ENCODE data around the gene ACP5. TPM values are rescaled to one million over a fixed set of nuclear protein-coding genes. Genes with fewer than 3 reads are reported as not detected.
"Not testable (repeated sequence)": the region's sequence is repeated elsewhere in the genome, so short reads cannot be mapped to it uniquely, and the experiment has no call there.

Gene ACP5
- total and polyA plus RNA-seq, 2 donors from 2014 or later, result 13.8 to 93.3 TPM

DNA sequence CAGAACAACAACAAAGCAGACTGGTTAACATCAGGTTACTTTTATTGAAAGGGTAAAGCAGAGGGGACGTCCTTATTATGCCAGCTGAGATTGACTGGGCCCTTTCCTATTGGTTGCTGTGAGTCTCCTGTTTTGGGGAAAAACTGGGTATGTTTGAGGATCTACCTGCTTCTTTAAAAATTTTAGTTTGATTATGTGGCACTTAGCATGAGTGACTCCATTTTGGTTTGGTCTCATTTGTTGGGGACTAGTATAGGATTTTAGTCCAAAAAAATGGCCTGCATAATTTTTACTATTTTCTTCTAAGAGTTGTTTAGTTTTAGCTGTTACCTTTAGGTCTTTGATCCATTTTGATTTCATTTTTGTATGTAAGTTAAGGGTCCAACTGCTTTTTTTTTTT, 34.3 kb upstream of the ACP5 start:
- no peak for FAIRE-seq
- peaks cover 2 to 9% (median 6%) of the 10 kb centered on the region in 3 donors for H3K36me3 ChIP-seq (ENCODE audit: control insufficient read depth in 2 of 3, insufficient read depth in 3 of 3, low read length in 3 of 3)

DNA sequence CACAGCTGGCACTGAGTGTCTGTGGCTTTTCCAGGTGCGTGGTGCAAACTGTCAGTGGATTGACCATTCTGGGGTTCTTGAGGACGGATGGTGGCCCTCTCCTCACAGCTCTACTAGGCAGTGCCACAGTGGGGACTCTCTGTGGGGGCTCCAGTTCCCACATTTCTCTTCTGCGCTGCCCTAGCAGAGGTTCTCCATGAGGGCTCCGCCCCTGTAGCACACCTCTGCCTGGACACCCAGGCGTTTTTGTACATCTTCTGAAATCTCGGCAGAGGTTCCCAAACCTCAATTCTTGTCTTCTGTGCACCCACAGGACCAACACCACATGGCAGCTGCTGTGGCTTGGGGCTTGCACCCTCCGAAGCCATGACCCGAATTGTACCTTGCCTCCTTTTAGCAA, 29.0 kb upstream of the ACP5 start:
- FAIRE-seq (no peak), DNase-seq (no peak)
- Histone ChIP-seq H3K4me1 (ENCODE audit: control insufficient read depth in 2 of 3, insufficient read depth in 2 of 3, low read depth in 1 of 3, low read length in 3 of 3) (no peaks in the 10 kb centered on the region), H3K4me3 (ENCODE audit: low read length in 3 of 3) (no peak overlapping the region), H3K27ac (ENCODE audit: low read depth in 2 of 2, low read length in 2 of 2) (no peak overlapping the region), H3K9me3 (ENCODE audit: control insufficient read depth in 2 of 3, insufficient read depth in 1 of 3, low read length in 3 of 3) (no peaks in the 10 kb centered on the region), H3K27me3 (ENCODE audit: control insufficient read depth, insufficient read depth, low read length) (no peaks in the 10 kb centered on the region), H3K36me3 (ENCODE audit: control insufficient read depth in 2 of 3, insufficient read depth in 3 of 3, low read length in 3 of 3) (no peaks in the 10 kb centered on the region), H3K9ac (ENCODE audit: low read length in 3 of 3) (no peak overlapping the region)
- intact Hi-C loops (cut with DNase I), result no loop called here
- TF ChIP-seq, protein P1, sequence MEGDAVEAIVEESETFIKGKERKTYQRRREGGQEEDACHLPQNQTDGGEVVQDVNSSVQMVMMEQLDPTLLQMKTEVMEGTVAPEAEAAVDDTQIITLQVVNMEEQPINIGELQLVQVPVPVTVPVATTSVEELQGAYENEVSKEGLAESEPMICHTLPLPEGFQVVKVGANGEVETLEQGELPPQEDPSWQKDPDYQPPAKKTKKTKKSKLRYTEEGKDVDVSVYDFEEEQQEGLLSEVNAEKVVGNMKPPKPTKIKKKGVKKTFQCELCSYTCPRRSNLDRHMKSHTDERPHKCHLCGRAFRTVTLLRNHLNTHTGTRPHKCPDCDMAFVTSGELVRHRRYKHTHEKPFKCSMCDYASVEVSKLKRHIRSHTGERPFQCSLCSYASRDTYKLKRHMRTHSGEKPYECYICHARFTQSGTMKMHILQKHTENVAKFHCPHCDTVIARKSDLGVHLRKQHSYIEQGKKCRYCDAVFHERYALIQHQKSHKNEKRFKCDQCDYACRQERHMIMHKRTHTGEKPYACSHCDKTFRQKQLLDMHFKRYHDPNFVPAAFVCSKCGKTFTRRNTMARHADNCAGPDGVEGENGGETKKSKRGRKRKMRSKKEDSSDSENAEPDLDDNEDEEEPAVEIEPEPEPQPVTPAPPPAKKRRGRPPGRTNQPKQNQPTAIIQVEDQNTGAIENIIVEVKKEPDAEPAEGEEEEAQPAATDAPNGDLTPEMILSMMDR (IDR thresholded peaks at IDR 0.05; ENCODE audit: borderline replicate concordance, extremely low read depth, insufficient read depth), result no peak

More for the DNA sequence above, 34.3 kb upstream of the ACP5 start:
- TF ChIP-seq, protein P1 (IDR thresholded peaks at IDR 0.05; ENCODE audit: borderline replicate concordance, extremely low read depth, insufficient read depth), result no peak
- Histone ChIP-seq H3K4me3 (ENCODE audit: low read length in 3 of 3) (no peak overlapping the region), H3K9me3 (ENCODE audit: control insufficient read depth in 2 of 3, insufficient read depth in 1 of 3, low read length in 3 of 3) (peaks cover 2 to 4% (median 2%) of the 10 kb centered on the region in 3 donors), H3K27me3 (ENCODE audit: control insufficient read depth, insufficient read depth, low read length) (no peaks in the 10 kb centered on the region), H3K4me1 (ENCODE audit: control insufficient read depth in 2 of 3, insufficient read depth in 2 of 3, low read depth in 1 of 3, low read length in 3 of 3) (no peaks in the 10 kb centered on the region), H3K9ac (ENCODE audit: low read length in 3 of 3) (no peak overlapping the region), H3K27ac (ENCODE audit: low read depth in 2 of 2, low read length in 2 of 2) (no peak overlapping the region)
- intact Hi-C loops (cut with DNase I), result no loop called here
- DNase-seq, result no peak

DNA sequence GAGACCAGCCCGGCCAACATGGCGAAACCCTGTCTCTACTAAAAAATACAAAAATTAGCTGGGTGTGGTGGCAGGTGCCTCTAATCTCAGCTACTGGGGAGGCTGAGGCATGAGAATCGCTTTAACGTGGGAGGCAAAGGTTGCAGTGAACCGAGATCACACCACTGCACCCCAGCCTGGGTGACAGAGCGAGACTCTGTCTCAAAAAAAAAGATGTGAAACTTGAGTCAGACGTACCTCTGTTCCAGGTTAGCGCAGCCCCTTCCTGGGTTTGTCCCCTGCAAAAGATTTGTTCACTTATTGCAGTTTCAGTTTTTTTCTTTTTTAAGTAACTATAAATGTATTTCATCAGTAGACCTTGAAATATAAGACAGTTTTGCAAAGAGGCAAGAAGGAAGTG, 22.3 kb upstream of the ACP5 start:
- not testable (repeated sequence) for FAIRE-seq; H3K4me1 ChIP-seq (ENCODE audit: control insufficient read depth in 2 of 3, insufficient read depth in 2 of 3, low read depth in 1 of 3, low read length in 3 of 3)

DNA sequence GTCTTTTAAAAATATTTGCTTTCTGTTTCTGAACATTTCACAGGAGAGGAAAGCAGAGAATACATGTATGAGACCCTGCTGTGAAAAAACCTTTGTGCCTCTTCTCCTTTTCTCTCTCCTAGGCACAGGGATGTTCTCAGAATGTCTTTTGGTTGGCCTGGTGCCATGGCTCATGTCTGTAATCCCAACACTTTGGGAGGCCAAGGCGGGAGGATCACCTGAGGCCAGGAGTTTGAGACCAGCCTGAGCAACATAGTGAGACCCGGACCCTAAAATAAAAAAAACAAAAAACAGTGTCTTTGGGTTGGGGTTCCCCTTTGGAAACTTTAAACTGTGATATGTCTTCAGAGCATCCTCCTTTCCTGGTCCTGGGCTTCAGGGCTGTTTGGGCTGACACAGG, 21.3 kb upstream of the ACP5 start:
- FAIRE-seq (no peak), DNase-seq (no peak)
- Histone ChIP-seq H3K9me3 (ENCODE audit: control insufficient read depth in 2 of 3, insufficient read depth in 1 of 3, low read length in 3 of 3) (no peaks in the 10 kb centered on the region), H3K4me3 (ENCODE audit: low read length in 3 of 3) (peak overlapping the region in 2 of 3 donors; percentile 81 to 96), H3K27me3 (ENCODE audit: control insufficient read depth, insufficient read depth, low read length) (no peaks in the 10 kb centered on the region), H3K27ac (ENCODE audit: low read depth in 2 of 2, low read length in 2 of 2) (no peak overlapping the region), H3K36me3 (ENCODE audit: control insufficient read depth in 2 of 3, insufficient read depth in 3 of 3, low read length in 3 of 3) (peaks cover 0 to 2% (median 0%) of the 10 kb centered on the region in 3 donors), H3K4me1 (ENCODE audit: control insufficient read depth in 2 of 3, insufficient read depth in 2 of 3, low read depth in 1 of 3, low read length in 3 of 3) (no peaks in the 10 kb centered on the region), H3K9ac (ENCODE audit: low read length in 3 of 3) (peak overlapping the region in 1 of 3 donors; percentile 34)
- TF ChIP-seq, protein P1 (IDR thresholded peaks at IDR 0.05; ENCODE audit: borderline replicate concordance, extremely low read depth, insufficient read depth), result no peak
- intact Hi-C loops (cut with DNase I), result no loop called here

More for the DNA sequence above, 22.3 kb upstream of the ACP5 start:
- H3K27ac ChIP-seq (ENCODE audit: low read depth in 2 of 2, low read length in 2 of 2); H3K9ac ChIP-seq (ENCODE audit: low read length in 3 of 3); H3K4me3 ChIP-seq (ENCODE audit: low read length in 3 of 3); DNase-seq; H3K27me3 ChIP-seq (ENCODE audit: control insufficient read depth, insufficient read depth, low read length); H3K36me3 ChIP-seq (ENCODE audit: control insufficient read depth in 2 of 3, insufficient read depth in 3 of 3, low read length in 3 of 3); H3K9me3 ChIP-seq (ENCODE audit: control insufficient read depth in 2 of 3, insufficient read depth in 1 of 3, low read length in 3 of 3); intact Hi-C loops (cut with DNase I): not testable (repeated sequence)
